Inflammatory macrophage treated with lipopolysaccharide for 1 hour (primary cell): ENCODE results near the gene DAP.
"Not testable (repeated sequence)": the region's sequence is repeated elsewhere in the genome, so short reads cannot be mapped to it uniquely, and the experiment has no call there.

ENCODE experiments used
- DNase-seq, 2 donors: peaks; one replicate each; pipeline ENCODE4 v3.0.0-alpha.2; 2020 to 2022

The DAP gene

DNA sequence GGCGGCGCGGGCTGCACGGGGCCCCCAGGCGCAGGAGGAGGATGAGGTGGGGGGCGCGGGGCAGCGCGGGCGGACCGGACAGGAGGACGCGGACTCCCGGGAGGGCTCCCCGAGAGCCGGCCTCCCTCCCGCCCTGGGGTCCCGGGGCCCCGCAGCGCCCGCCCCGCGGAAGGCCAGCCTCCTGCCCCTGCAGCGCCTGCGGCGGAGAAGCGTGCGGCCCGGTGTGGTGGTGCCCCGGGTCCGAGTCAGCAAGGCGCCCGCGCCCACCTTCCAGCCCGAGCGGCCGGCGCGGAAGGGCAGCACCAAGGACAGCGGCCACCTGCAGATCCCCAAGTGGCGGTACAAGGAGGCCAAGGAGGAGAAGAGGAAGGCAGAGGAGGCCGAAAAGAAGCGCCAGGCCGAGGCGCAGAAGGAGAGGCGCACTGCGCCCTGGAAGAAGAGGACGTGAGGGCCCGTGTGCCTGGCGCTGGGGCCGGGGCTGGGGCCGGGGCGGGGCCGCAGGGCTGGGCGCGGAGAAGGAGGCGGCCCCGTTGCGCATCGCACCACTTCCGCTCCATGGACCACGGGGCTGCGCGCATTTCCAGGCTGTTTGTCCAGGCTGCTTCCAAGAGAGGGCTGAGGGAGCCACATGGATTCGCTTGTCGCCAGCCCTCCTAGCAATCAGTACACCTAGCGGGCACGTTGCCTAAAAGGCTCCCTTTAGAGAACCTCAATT, 111.2 kb downstream of the DAP start:
- DNase-seq = no peak

DNA sequence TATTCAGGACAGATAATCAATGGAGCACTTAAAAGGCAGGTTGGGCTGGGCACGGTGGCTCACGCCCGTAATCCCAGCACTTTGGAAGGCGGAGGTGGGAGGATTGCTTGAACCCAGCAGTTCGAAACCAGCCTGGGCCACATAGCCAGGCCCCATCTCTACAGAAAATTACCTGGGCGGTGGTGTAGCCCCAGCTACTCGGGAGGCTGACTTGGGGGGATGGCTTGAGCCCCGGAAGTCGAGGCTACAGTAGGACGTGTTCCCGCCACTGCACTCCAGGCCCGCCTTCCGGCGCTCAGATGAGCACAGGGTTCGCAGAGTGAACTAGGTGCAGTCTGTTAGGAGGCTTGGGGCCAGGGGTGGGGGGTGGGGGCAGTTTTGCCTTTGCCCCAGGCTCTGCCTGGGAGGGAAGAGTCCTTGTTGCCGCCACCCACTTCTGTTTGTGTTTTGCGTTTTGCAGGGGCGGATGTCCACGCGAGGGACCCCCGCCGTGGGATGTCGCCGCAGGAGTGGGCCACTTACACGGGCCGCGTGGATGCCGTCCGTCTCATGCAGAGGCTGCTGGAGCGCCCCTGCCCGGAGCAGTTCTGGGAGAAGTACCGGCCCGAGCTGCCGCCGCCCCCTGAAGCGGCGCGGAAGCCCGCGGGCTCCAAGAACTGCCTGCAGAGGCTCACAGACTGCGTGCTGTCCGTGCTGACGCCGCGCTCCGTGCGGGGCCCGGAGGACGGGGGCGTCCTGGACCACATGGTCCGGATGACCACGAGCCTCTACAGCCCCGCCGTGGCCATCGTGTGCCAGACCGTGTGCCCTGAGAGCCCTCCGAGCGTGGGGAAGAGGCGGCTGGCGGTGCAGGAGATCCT, 112.0 kb downstream of the DAP start:
- no peak for DNase-seq

DNA sequence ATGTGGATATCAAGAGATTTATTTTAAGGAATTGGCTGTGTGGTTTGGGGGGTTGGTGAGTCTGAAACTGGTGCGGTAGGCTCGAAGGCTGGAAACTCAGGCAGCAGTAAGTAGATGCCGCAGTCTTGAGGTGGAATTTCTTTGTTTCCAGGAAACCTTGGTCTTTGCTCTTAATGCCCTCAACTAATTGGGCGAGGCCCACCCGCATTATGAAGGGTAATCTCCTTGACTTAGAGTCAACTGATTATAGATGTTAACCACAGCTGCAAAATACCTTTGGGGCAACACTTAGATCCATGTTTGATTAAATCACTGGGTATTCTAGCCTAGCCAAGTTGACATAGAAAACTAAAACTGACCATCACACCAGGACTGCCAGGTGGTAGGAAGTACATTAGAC, 113.4 kb downstream of the DAP start:
- no peak for DNase-seq

DNA sequence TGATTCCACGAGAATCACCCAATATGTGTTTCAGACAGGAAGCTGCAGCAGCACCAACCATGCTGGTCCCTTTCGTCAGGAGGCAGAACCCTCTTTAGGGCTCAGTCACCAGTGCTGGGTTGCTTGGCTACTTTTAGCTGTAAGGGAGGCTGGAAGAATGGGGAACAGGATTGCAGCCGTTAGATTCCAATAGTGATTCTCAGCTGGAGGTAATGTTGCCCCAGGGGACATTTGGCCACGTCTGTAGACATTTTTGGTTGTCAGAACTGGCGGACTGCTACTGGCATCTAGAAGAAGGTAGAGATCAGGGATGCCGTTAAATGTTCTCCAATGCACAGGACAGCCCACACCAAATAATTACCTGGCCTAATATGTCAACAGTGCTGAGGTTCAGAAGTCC, 115.4 kb downstream of the DAP start:
- no peak for DNase-seq

DNA sequence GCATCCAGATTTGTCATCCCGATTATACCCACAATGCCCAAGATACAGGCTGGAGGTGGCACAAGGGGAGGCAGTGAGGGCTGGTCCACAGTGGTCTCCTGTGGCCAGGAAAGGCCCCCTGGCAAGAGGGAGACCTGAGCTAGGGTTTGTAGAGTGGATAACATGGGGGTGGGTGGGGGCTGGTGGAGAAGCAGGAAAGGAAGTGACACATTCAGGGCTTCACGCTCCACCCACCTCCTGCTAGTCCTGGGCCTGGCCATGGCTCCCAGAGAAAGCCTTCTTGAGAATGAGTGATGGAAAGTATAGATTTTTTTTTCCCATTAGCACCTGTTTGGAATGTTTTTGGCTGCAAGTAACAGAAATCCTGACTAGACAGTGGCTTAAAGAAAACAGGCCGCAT, 115.9 kb downstream of the DAP start:
- no peak for DNase-seq

DNA sequence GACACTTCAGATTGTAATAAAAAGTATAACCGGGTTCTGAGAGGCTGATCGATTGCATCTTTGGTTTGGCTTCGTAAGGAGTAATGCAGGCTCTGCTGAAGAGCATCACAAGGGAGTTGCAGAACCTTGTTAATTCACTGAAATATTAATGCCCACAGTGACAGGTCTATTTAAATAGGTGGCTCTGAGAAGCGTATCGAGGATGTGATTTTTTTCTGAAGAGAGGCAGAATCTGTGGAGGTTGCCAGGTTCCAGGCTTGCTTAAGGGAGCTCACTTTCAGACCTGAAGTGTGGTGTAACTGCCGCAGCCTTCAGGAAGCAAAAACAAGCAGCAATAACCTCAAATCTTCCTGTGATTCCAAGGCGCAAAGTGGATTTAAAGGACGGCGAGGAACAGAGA, 116.8 kb downstream of the DAP start:
- no peak for DNase-seq

DNA sequence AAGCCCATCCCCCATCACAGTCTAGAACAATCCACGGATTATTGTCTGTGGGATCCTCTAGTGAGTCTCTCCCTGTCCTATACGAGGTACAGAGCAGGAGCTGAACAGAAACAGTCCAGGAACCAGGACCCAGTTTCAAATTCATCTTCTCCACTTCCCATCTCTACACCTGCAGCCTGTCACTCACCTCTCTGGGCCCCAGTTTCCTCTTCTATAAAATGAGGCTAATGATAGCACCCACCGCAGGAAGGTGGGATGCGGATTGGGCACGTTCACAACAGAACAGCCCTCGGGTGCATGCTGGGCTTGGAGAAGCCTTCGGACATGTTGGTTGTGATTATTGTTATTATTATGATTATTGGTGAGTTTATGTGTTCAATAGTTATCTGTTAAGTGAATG, 118.7 kb downstream of the DAP start:
- DNase-seq = no peak

DNA sequence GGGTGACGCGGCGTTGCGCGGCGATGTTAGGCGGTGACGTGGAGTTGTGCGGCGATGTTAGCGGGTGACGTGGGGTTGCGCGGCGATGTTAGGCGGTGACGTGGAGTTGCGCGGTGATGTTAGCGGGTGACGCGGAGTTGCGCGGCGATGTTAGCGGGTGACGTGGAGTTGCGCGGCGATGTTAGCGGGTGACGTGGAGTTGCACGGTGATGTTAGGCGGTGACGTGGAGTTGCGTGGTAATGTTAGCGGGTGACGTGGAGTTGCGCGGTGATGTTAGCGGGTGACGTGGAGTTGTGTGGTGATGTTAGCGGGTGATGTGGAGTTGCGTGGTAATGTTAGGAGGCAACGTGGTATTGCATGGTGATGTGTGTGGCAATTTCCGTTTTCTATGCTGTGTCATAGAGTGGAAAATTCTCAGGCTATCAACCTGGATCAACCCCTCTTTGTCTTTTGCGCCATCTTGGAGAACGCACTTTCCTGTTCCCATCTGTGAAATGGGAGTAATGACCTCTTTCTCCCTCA, 121.1 kb downstream of the DAP start:
- DNase-seq = no peak

DNA sequence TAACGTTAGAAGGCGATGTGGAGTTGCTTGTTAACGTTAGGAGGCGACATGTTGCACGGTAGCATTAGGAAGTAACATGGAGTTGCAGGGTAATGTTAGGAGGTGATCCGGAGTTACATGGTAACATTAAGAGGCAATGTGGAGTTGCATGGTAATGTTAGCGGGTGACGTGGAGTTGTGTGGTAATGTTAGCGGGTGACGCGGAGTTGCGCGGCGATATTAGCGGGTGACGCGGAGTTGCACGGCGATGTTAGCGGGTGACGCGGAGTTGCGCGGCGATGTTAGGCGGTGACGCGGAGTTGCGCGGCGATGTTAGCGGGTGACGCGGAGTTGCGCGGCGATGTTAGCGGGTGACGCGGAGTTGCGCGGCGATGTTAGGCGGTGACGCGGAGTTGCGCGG, 122.3 kb downstream of the DAP start:
- not testable (repeated sequence) for DNase-seq

DNA sequence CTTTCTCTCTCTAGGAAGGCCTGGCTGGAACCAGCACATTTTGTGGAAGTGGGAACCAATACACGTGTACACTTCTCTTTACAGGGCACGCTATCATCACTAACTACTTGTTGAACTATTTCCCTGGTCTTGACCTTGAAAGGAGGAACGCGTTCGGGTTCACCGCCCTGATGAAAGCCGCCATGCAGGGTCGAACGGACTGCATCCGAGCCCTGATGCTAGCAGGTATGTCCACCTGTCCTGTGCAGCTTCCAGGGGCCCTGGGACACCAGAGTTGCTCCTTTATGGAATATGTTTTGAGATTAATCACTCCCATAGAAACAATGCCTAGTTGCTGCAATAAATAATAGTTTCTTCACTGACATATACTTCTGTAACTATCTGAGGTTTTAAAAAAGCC, 123.1 kb downstream of the DAP start:
- no peak for DNase-seq

DNA sequence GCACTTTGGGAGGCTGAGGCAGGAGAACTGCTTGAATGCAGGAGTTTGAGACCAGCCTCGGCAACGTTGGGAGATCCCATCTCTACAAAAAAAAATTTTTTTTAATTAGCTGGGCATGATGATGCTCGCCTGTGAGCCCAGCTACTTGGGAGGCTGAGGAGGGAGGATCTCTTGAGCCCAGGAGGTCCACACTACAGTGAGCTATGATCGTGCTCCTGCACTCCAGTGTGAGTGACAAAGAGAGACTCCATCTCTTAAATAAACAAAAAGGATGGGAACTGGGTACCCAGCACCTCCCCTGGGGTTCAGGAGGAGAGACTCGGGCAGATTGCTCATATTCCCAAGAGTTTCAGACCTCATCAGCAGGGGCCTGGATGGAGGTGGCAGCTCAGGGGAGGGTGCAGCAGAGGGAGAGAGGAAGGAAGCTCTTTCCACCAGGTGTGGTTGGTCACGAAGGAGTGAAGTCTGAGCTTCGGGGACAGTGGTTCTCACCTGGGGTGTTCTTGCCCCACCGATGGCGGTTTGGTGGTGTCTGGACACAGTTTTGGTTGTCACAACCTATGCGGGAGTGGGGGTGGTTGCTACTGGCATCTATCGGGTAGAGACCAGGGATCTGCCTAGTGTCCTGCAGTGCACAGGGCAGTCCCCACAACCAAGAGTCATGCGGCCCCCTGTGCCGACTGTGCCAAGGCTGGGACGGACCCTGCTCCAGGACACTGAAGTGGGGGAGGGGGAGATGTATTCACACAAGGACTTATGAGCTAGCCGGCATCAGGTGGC, 124.5 kb downstream of the DAP start:
- no peak for DNase-seq

DNA sequence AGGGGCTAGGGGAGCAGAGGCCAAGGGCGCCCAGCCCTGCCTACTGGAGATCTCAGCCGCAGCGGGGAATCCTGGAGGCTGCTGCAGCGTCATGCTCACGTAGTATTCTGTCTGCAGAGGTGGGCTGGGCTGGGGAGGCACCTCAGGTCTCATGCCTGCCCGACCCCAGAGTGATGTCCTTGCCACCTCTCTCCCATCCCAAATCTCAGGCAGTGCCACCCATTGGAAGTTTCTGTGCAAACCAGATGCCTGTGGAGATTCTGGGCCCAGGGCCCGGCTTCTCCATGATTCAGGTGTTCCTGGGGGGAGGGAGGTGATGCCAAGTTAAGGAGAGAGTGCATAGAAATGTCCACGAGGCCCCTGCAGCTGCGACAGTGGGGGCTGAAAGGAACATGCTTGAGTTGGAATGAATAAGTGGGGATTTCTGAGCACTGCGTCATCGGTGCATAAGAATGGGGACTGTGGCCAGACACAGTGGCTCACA, 125.1 kb downstream of the DAP start:
- no peak for DNase-seq

DNA sequence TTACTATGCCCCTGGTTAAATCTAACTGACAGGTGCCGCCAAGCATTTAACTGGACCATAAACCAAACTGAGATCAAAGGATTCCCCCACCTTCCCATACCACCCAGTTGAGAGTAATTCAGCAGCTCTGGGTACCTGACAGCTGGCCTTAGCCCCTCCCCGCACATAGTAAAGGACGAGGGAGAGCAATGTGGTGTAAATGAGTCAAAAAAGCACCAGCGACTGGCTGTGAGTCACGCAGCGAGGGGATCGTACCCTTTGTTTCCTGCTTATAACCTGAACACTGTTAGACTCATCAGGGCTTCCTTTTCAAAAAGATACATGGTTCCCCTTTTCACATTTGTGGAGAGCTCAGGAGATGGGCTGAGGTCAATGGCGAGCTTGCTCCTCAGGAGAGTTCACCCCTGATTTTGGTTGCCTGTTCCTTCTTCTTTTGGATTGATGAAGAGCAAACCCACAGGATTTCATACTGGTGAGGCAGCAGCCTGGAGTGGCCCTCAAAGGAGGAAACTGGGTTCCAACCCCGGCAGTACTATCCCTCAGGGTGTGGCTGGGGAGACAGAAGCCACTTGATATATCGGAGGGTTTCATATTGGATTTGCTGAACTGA, 125.7 kb downstream of the DAP start:
- peak; percentile 65 to 77 for DNase-seq

DNA sequence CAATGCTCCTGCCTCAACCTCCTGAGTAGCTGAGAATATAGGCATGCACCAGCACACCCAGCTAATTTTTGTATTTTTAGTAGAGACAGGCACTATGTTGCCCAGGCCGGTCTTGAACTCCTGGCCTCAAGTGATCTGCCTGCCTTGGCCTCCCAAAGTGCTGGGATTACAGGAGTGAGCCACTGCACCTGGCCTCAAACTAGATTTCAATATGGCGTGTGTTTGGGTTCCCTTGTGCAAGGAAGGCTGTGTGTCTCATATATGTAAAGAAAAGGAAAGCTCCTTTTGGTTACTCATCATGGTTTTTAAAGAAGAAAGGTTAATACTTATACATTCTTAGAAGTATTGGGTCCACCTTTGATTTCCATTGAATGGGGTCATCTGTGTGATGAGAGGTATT, 126.5 kb downstream of the DAP start:
- DNase-seq = no peak

DNA sequence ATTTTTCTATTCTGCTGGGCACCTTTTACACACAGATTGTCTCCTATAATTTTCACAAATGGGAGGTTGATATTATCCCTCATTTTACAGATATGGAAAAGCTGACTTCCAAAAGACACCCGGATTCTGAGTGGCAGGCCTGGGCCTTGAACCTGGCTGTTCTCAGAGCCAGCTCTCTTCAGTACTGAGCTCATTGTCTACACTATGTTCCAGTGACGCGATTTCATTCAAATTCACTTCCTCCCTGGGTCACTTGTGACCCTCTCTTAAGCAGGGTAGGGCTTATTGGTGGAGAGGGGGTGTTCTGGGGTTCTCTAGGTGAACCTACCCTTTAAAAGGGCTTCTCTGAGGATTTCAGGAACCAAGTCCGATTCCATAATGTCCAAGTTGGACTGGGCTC, 127.0 kb downstream of the DAP start:
- DNase-seq = no peak

DNA sequence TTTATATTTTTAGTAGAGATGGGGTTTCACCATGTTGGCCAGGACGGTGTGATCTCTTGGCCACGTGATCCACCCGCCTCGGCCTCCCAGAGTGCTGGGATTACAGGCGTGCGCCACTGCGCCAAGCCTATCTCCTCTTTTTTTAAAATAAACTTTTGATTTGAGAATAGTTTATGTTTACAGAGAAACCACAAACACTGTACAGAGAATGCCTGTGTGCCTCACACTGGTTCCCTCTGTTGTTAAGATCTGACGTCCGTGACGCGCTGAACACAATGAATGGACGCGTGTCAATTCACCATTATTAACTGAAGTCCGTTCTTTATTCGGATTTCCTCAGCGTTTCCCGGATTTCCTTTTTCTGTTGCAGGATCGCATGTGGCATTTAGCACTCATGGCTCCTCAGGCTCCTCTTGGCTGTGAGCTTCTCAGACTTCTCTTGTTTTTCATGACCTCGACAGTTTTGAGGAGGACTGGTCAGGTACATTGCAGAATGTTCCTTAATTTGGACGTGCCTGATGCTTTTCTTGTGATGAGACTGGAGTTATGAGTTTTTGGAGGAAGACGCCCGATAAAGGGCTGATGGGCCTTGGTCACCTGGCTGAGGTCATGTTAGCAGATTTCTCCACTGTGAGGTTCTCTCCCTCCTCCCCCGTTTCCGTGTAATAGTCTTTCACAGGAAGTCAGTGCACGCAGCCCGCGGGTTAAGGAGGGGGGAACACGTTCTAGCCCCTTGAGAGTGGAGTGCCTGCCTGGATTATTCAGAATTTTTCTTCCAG, 127.6 kb downstream of the DAP start:
- no peak for DNase-seq

DNA sequence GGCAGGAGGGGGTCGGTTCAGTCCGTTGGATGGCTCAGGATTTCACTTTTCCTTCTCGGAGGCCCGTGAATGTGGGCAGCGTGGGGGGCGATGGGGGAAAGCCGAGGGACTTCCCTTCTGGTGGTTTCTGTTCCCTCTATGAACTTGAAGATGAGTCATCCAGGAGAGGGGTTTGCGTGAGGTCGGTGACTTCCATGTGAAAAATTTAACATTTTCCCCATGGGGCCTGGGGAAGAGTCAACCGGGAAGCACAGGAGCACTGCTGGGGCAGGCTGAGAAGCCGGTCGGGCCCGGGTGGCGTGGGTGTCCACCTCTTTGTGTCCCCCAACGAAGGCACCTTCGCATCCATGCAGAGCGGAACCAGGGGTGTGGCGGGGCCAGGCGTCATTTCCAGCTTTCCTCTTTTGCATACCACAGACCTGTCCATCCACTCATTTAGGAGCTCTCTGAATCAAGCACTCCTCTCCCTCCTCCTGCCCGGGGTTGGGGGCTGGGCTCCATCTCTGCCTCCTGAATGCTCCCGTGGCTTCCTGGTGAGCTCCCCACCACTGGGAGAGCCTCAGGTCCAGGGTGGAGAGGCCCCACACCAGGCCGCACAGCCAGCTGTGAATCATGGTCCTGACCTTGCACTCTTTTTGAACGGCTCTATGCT, 128.8 kb downstream of the DAP start:
- peak; percentile 94 to 98 for DNase-seq

DNA sequence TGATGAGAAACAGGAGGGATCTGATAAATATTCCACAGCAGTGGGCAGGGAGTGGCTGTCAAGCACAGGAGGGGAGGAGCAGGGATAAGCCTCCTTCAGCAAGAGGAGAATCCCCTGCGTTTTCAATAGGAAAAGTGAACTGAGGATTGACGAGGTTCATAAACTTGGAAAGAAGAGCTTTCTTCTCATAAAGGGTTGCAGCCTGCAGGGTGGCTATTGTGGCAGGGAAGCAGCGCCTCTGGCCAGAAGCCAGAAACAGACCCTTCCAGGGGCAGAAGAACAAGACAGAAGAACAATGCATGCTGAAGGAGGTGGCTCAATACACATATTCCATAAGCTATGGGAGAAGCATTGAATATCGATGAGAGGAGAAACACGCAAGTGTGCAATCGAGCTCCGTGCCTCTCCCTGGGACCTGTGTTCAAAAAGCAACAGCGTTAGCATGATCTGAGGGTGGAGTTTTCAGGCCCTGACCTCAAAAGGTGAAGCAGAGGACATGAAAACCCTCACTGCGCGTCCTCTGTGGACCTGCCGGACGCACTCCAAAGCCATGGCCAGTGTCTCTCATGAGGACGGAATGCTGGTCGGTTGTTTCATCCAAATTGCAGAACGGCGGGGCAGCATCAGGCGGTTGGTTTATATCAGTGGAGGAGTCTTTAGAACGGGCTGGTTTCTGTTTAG, 129.6 kb downstream of the DAP start:
- no peak for DNase-seq

DNA sequence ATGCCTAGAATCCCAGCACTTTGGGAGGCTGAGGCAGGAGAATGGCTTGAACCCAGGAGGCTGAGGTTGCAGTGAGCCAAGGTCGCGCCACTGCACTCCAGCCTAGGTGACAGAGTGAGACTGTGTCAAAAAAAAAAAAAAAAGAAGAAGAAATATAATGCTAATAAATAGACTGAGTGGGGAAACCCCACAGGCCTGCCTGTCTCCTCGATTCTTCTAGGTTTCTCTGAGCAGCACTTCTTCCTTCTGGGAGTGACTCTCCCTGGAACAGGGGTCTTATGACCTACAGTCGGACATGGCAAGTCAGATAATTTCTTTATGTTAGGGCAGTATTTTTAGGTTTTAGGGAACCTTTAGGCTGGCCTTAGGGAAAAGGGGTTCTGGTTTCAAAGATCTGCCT, 130.3 kb downstream of the DAP start:
- DNase-seq = peak; percentile 32 to 75

DNA sequence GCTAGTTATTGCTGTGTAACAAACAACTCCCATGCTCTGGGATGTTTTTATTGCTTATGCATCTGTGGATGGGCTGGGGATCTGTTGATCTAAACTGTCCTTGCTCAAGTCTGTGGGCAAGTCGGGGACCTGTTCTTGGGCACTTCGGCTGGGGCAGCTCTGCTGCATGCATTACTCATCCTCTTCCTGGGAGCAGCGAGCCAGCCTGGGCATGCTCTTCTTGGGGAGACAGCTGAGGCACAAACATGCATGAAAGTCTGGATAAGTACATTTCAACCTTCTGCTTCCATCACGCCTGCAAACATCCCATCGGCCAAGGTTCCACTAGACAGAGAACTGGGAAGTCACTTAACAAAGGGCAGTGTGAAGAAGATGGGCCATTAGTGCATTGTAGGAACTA, 130.9 kb downstream of the DAP start:
- DNase-seq = no peak

DNA sequence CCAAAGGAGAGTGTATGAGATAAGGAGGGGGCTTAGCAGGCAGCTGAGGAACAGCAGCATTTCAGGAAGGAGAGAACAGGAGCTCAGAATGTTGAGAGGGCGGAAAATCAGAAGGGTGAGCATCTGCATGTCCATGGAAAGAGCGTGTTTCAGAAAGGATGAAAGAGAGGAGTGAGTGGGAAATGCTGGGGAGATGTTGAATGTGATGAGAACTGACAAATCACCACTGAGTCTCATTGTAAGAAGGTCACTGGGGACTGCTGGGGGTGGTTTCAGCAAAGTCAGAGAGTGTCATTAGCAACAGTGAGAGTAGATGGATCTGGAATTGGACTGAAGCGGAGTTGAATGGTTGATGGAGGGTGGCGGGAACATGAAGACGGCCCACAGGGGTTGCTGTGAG, 131.4 kb downstream of the DAP start:
- DNase-seq = no peak
